HG02678 (cell line): ENCODE measurements around the gene TOGARAM1.

Experiments
- ATAC-seq: cut with Tn5 transposase; IDR thresholded peaks from one replicate; pipeline ENCODE4 v1.9.1; 2021; ENCODE audit warnings: mild to moderate bottlenecking, moderate library complexity; ENCODE audit not compliant: unreplicated experiment

TOGARAM1 gene

DNA sequence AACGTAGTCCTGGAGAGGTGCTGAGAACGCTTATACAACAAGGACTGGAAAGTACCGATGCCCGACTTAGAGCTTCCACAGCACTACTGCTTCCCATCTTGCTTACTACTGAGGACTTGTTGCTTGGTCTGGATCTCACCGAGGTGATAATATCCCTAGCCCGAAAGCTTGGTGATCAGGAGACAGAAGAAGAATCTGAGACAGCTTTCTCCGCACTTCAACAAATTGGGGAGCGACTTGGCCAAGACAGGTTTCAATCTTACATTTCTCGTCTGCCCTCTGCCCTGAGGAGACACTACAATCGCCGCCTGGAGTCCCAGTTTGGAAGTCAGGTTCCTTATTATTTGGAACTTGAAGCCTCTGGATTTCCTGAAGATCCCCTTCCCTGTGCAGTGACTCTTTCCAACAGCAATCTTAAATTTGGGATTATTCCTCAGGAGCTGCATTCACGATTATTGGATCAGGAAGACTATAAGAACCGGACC lies 1.1 kb downstream of the TOGARAM1 start:
- no peak for ATAC-seq

DNA sequence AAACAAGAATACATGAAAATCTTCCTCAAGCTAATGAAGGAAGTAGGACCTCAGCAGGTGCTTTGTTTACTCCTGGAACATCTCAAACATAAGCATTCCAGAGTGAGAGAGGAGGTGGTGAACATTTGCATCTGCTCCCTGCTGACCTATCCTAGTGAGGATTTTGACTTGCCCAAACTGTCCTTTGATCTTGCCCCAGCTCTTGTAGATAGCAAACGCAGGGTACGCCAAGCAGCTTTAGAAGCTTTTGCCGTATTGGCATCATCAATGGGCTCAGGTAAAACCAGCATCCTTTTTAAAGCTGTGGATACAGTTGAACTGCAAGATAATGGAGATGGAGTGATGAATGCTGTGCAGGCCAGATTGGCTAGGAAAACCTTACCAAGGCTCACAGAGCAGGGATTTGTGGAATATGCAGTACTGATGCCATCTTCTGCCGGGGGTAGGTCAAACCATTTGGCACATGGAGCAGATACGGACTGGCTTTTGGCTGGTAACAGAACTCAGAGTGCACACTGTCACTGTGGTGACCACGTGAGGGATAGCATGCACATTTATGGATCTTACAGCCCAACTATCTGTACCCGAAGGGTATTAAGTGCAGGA lies 1.9 kb downstream of the TOGARAM1 start:
- no peak for ATAC-seq

DNA sequence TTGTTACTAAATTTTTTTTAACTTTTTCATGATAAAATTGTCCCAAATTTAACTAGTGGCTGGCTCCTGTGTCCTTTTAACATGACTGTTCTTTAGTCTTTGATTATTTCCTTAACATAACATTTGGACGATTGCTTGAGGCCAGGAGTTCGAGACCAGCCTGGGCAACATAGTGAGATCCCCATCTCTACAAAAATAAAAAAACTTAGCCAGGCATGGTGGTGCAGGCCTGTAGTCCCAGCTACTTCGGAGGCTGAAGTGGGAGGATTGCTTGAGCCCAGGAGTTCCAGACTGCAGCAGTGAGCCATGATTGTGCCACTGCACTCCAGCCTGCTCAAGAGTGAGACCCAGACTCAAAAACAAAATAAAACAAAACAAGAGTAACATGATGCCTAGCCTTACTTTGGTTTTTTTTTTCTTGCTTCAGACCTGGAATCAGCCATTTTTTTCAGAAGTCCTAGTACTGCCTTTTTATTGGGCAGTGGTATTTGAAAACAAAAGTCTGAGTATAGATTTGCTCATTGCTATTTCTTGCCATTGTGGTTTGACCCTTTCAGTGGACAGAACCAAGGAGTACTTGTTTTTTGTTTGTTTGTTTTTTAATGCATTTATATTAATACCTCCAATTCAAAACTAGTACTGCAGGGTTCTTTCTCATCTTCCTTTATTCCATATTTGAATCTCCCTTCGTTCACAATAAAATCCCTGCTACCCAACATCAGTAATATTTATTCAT lies 4.8 kb downstream of the TOGARAM1 start:
- ATAC-seq: no peak

DNA sequence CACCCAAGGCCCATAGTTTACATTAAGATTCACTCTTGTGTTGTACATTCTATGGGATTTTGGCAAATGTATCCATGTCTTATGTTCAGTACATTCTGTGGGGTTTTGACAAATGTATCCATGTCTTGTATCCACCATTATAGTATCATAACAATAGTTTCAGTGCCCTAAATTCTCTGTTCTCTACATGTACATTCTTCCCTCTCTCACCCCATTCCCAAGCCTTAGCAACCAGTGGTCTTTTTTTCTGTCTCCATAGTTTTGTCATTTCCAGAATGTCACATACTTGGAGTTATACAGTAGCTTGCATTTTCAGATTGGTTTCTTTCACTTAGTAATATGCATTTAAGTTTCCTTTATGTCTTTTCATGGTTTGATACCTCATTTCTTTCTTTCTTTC lies 6.7 kb downstream of the TOGARAM1 start:
- no peak for ATAC-seq

DNA sequence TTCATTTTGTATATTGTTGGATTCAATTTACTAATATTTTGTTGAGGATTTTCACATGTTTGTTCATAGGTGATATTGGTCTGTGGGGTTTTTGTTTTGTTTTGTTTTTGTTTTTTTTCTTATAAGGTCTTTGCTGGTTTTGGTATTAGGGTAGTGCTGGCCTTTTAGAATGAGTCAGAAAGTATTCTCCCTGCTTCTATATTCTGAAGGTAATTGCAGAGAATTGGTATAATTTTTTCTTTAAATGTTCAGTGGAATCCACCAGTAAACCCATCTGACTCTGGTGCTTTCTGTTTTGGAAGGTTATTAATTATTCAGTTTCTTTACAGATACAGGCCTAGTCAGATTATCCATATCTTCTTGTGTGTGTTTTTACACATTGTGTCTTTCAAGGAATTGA lies 8.9 kb downstream of the TOGARAM1 start:
- no peak for ATAC-seq

DNA sequence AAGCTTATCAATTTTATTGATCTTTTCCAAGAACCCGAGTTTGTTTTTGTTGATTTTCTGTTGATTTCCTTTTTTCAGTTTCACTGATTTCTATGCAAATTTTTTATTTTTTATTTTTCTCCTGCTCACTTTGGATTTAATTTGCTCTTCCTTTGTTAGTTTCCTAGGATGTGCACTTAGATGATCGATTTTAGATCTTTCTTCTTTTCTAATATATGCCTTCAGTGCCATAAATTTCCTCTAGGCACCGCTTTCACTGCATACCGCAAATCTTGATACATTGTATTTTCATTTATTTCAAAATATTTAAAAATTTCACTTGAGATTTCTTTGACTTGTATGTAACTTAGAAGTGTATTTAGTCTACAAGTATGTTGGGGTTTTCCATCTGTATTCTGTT lies 9.5 kb downstream of the TOGARAM1 start:
- no peak for ATAC-seq

DNA sequence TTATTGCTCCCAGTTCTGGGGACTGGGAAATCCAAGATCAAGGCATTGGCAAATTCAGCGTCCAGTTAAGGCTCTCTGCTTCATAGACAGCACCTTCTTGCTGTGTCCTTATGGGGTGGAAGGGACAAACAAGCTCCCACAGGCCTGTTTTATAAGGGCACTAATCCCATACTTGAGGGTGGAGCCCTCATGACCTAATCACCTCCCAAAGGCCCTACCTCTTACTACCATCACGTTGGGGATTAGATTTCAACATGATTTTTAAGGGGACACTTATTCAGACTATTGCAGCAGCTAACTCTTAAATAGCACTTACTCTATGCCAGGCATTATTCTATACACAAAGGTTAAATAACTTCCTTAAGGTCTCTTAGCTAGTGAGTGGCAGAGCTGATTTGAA lies 17.3 kb downstream of the TOGARAM1 start:
- no peak for ATAC-seq

DNA sequence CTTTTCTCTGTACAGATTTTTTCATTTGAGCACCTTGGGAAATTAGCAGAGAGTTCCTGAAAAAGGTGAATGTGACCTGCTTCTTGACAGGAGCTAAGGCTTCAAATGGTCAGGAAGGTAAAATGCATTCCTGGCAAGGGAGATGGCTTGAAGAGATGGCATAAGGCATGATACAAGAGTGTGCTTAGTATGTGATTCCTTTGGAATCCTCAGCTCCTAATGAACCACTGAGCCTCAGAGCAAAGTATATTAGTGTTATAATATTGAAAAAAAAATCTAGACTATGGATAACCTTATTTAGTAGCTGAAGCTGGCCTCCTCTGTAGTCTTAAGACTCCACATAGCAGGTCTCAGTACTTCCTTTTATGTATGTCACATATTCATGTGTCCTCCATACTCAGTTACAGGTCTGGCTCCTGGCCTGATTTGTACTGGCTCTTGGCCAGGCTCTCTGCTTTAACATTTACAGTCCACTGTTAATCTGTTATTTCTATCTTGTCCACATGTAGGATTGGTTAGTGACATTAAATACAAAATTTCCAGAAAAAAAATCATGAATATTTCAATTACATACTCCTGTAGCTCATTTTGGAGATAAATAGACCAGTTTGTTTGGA lies 17.9 kb downstream of the TOGARAM1 start:
- ATAC-seq: no peak

DNA sequence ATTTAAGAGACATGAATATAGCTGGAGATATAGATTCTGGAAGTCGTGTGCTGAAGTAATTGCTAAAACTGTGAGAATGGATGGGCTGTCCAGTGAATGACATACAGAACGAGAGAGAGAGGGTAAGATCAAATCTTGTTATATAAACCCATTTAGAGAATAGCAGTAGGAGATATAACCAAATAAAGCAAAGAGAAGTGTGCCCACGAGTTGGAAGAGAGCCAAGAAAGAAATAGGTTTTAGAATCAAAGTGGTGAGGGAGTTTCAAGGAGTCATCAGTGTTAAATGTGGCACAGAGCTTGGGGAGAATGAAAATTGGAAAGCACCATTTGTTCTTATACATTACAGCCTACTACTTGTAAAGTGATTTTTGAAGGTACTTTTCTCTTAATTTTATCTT lies 19.2 kb downstream of the TOGARAM1 start:
- ATAC-seq: no peak

DNA sequence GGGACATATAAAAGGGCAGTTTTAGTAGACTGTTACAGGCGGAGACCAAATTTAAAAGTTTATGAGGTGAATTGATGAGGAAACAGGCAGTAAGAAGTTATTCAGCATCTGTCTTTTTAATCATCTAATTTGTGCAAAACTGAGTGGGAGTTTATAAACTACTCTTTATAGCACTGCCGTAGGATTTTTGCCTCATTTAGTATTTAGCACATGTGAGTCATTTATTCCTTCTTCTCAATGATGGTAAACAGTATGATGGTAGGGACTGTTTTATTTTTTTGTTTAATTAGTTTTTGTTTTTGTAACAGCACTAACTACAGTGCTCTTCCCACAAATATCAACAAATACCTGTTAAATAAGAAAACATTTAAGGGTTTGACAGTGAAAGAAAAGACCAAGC lies 20.6 kb downstream of the TOGARAM1 start:
- ATAC-seq: no peak

DNA sequence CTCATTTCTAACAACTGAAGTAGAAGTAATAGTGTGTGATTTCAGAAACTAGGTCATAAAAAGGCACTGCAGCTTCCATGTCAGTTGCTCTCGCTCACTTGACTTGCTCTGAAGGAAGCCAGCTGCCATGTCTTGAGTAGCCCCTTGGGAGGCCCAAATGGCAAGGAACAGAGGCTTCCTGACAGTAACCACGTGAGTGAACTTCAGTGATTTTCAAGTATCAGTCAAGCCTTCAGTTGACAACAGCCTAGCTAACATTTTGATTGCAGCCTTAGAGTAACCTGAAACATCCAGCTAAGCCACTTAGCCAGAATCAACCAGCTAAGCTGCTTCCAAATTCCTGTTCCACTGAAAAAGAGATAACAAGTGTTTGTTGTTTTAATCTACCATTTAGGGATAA lies 26.7 kb downstream of the TOGARAM1 start:
- ATAC-seq: no peak

DNA sequence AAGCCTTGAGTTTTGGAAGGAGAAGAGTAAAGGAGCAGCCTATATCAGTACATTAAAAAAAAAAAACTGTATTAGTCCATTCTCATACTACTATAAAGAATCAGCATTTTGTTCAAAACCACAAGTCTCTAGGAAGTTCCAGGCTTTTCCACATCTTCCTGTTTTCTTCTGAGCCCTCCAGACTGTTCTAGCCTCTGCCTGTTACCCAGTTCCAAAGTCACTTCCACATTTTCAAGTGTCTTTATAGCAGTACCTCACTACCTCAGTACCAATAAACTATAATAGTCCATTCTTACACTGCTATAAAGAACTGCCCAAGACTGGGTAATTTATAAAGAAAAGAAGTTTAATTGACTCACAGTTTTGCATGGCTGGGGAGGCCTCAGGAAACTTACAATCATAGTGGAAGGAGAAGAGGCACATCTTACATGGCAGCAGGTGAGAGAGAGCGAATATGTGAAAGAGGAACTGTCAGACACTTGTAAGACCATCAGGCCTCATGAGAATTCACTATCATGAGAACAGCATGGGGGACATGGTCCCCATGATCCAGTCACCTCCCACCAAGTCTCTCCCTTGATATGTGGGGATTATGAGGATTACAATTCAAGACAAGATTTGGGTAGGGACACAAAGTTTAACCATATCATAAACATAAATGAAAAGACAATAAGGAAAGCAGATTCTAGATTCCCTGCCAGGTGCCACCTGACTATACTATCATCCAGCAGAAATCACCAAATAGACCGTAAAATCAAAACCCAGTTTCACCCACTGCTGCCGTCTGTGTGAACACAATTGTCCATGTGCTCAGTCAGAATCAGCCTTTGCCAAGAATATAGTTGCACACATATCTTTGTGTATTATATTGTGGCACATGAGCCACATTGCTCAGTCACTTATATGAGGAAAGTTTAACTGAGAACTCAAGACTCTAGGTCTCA lies 27.8 kb downstream of the TOGARAM1 start:
- no peak for ATAC-seq

DNA sequence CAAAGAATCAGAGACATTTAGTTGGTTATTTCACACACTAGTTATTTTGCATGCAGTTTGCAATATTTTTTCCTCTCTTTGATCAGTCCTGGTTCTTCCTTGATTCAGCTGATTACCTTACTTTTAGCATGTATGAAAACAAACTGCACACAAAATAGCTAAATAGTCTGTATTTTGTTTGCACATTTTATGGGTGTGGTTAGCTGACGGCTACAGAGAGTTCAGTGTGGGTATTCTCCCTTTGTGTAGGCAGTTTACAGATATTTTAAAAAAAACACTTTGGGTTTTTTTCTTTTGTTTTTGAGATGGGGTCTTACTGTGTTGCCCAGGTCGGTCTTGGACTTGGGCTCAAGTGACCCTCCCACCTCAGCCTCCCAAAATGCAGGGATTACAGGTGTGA lies 28.5 kb downstream of the TOGARAM1 start:
- no peak for ATAC-seq

DNA sequence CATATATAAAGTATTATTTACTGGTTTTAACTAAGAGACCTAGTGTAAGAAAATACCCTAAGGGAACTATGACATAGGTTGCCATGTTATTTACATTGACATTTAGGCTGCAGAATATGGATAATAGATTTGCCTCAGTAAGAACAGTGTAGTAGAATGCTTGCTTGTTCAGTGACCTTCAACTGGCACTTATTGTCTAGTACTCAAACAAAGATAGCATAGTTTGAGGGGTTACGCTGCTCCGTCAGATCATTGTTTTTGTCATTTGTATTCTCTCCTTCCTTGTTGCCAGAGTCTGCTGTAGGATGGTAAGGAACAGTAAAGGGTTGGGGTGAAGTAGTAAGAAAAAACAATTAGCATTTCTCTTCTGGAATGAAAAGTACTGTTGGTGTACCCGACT lies 33.2 kb downstream of the TOGARAM1 start:
- ATAC-seq: no peak

DNA sequence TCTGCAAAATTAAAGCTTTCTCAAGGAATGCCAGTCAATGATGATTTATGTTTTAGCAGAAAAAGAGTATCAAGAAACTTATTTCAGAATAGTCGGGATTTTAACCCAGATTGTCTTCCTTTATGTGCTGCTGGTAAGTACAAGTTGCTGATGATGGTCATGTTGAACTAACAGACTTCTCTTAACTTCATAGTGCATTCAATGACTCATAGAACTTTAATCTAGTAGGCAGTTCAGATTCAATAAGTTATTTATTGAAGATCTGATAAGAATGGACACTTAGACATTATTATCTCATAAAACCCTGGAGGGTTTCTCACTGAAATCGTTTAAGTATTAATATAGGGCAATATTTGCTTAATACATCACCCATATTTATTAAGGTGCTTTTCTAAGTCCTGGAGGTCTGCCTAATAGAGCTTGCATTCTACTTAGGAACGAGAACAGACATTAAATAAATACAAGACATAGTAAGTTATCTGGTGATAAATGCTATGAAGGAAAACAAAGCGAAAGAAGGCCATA lies 33.8 kb downstream of the TOGARAM1 start:
- ATAC-seq: no peak

DNA sequence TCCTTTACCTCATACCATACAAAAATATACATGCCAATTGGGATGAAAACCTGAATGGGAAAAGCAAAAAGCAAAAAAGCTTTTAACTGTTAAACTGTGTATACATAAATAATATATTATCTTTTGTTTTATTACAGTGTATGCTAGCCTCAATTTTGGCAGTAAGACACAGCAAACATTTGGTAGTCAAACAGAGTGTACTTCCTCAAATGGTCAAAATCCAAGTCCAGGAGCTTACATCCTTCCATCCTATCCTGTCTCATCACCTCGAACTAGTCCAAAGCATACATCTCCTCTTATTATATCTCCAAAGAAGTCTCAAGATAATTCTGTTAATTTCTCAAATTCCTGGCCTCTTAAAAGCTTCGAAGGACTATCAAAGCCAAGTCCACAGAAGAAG lies 41.9 kb downstream of the TOGARAM1 start:
- no peak for ATAC-seq

DNA sequence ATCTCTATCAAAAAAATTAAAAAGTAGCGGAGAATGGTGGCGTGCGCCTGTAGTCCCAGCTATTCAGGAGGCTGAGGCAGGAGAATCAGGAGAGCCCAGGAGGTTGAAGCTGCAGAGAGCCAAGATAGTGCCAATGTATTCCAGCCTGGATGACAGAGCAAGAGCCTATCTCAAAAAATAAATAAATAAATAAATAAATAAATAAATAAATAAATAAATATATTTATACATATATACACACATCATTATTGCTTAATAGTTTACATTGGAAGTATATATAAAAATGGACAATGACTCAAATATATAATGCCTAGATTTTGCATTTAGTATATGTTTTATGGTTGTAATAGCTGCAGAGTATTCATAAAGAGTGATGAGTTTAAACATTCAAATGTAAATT lies 53.1 kb downstream of the TOGARAM1 start:
- ATAC-seq: no peak

DNA sequence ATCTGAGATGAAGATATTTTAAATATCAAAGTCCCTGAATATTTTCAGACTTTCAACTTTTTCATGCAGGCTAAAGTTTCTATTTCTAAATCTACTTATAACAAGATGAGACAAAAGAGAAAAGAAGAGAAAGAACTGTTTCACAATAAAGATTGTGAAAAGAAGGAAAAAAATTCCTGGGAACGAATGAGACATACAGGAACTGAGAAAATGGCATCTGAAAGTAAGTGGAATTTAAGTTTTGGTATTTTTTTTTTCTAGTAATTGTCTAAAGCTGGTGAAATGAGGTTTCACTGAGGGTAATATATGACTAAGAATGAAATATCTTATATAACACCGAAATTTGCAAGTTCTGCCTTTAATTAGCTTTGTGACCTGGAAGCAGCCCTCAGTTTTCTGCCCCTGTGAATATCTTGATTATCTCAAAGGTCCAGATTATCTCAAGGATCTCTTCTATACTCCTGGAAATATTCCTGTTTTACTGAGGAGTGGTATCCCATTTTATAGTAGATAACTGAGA lies 66.2 kb downstream of the TOGARAM1 start:
- ATAC-seq: no peak

DNA sequence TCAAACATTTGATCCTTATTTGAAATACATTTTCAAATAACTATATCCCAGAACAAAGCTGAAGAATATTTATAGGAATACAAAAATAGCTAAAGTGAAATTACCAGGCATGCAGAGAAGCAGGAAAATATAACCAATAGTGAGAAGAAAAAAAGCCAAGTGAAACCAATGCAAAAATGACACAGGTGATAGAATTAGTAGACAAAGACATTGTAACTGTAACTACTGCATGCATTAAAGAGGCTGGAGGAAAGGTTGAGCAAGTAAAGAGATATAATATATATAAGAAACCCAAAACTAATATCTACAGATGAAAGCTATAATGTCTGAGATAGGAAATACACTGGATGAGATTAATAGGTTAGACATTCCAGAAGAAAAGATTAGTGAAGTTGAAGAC lies 72.7 kb downstream of the TOGARAM1 start:
- ATAC-seq: no peak

DNA sequence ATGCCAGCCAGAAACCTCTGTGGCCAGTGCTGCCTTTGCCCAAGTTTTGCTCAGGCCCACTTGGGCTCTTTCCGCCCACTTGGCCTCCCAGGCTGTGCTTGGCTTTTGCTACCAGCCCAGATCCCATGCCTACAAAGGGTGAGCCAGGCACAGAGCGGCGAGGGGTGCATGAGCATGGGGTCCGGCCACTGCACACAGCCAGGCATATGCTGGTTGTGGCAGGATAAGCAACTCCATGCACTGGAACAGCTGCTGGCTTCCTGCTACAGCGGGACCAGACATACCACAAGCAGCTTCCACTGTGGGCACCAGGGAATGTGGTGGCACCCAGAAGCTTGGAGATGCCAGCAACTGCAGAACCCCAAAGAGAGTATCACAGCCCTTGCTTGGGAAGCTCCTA lies 76.3 kb downstream of the TOGARAM1 start:
- no peak for ATAC-seq

DNA sequence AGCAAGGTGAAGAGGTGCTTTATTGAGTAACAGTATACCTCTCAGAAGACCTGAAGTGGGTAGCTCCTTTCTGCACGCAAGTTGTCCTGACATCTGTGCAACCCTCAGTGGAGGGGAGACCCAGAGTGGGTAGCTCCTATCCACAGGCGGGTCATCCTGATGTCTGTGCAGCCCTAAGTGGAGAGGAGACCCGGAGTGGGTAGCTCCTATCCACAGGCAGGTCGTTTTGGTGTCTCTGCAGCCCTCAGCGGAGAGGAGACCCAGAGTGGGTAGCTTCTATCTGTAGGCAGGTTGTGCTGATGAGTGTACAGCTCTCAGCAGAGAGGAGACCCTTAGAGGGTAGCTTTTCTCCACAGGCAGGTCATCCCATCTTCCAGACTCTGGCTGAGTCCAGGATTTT lies 76.9 kb downstream of the TOGARAM1 start:
- no peak for ATAC-seq
